NK-92 (cell line): ENCODE measurements around the gene GPC6.

Experiments used
- DNase-seq: peaks from one replicate; lab custom pipeline; 2025; ENCODE audit not compliant: unreplicated experiment; lab: John Stamatoyannopoulos, UW

GPC6 gene

GRCh38 chr13:94227255-94227879 is 1000.8 kb downstream of the GPC6 start:
- DNase-seq, result no peak

- no peak for DNase-seq
Observed at GRCh38 chr13:94228763-94229162, 1002.2 kb downstream of the GPC6 start.

GRCh38 chr13:94232161-94232950 is 1005.7 kb downstream of the GPC6 start:
- DNase-seq, result no peak

- DNase-seq, result no peak
Observed at GRCh38 chr13:94232956-94233355, 1006.3 kb downstream of the GPC6 start.

GRCh38 chr13:94233401-94233800 is 1006.8 kb downstream of the GPC6 start:
- DNase-seq, result no peak

GRCh38 chr13:94233837-94234236 is 1007.2 kb downstream of the GPC6 start:
- no peak for DNase-seq

- DNase-seq, result no peak
Observed at GRCh38 chr13:94234738-94235137, 1008.1 kb downstream of the GPC6 start.

GRCh38 chr13:94236132-94236531 is 1009.5 kb downstream of the GPC6 start:
- no peak for DNase-seq

- no peak for DNase-seq
Observed at GRCh38 chr13:94236872-94237271, 1010.3 kb downstream of the GPC6 start.

GRCh38 chr13:94239135-94239534 is 1012.5 kb downstream of the GPC6 start:
- DNase-seq, result no peak

- no peak for DNase-seq
Observed at GRCh38 chr13:94242554-94242953, 1015.9 kb downstream of the GPC6 start.

GRCh38 chr13:94243551-94243950 is 1016.9 kb downstream of the GPC6 start:
- no peak for DNase-seq

GRCh38 chr13:94246495-94246894 is 1019.9 kb downstream of the GPC6 start:
- no peak for DNase-seq

- DNase-seq, result no peak
Observed at GRCh38 chr13:94247890-94248289, 1021.3 kb downstream of the GPC6 start.

GRCh38 chr13:94248454-94249228 is 1022.0 kb downstream of the GPC6 start:
- no peak for DNase-seq

GRCh38 chr13:94249512-94249911 is 1022.9 kb downstream of the GPC6 start:
- DNase-seq, result no peak

- DNase-seq, result no peak
Observed at GRCh38 chr13:94251831-94252608, 1025.4 kb downstream of the GPC6 start.

- DNase-seq, result no peak
Observed at GRCh38 chr13:94254737-94255136, 1028.1 kb downstream of the GPC6 start.

GRCh38 chr13:94256721-94257120 is 1030.1 kb downstream of the GPC6 start:
- no peak for DNase-seq

GRCh38 chr13:94259984-94260383 is 1033.4 kb downstream of the GPC6 start:
- DNase-seq, result no peak

GRCh38 chr13:94261163-94261562 is 1034.6 kb downstream of the GPC6 start:
- DNase-seq, result no peak
